ENCODE results near the gene FAM43A. TPM values are rescaled to one million over a fixed set of nuclear protein-coding genes. Genes with fewer than 3 reads are reported as not detected.

Gene FAM43A
- total RNA-seq, 2 experiments from 2014 or later, result 7.4 to 8.5 TPM

- Mint-ChIP-seq H3K9me3 (no peaks in the 10 kb centered on the region), H3K27me3 (peaks cover 6% of the 10 kb centered on the region), H3K27ac (peak overlapping the region; percentile 13), H3K36me3 (peaks cover 2% of the 10 kb centered on the region), H3K4me1 (ENCODE audit: low read depth) (peaks cover 53% of the 10 kb centered on the region), H3K4me3 (peak overlapping the region; percentile 91)
- intact Hi-C loops (cut with micrococcal nuclease), result loop anchor here (5.0 to 10.0 kb wide), 7 partner anchors 201 to 1219 kb away; partner anchors contain the start of genes ACAP2, ATP13A3, PPP1R2 and TNK2
- POLR2A ChIA-PET, result interaction anchor here (0.8 to 6.8 kb wide), 3 partner anchors 14 to 575 kb away, joined by 3 to 107 read pairs (median 3); partner anchors contain the start of gene LSG1
- peak; percentile 48 for DNase-seq
- CTCF ChIA-PET, result interaction anchor here (0.6 to 4.1 kb wide), 22 partner anchors 9 to 862 kb away, joined by 3 to 131 read pairs (median 5); partner anchors contain the start of genes LSG1 and XXYLT1
Observed at GRCh38 chr3:194688200-194688740, 2.6 kb downstream of the FAM43A start.

- Mint-ChIP-seq H3K4me3 (peak overlapping the region; percentile 91), H3K27ac (no peak overlapping the region), H3K27me3 (peaks cover 3% of the 10 kb centered on the region), H3K36me3 (peaks cover 2% of the 10 kb centered on the region), H3K9me3 (no peaks in the 10 kb centered on the region), H3K4me1 (ENCODE audit: low read depth) (peaks cover 48% of the 10 kb centered on the region)
- ChIA-PET CTCF (interaction anchor here (0.7 to 4.1 kb wide), 7 partner anchors 14 to 572 kb away, joined by 4 to 131 read pairs (median 7); partner anchors contain the start of gene LSG1), POLR2A (interaction anchor here (0.7 to 6.8 kb wide), 2 partner anchors 15 to 80 kb away, joined by 3 to 107 read pairs; partner anchors contain the start of gene LSG1)
- intact Hi-C loops (cut with micrococcal nuclease), result loop anchor here (5.0 to 10.0 kb wide), 7 partner anchors 202 to 1218 kb away; partner anchors contain the start of genes ACAP2, ATP13A3, PPP1R2 and TNK2
- no peak for DNase-seq
Observed at GRCh38 chr3:194688946-194689345, 3.3 kb downstream of the FAM43A start.

GRCh38 chr3:194689493-194689944, 3.8 kb downstream of the FAM43A start:
- Mint-ChIP-seq H3K9me3 (no peaks in the 10 kb centered on the region), H3K4me1 (ENCODE audit: low read depth) (peaks cover 43% of the 10 kb centered on the region), H3K27me3 (peaks cover 1% of the 10 kb centered on the region), H3K4me3 (peak overlapping the region; percentile 91), H3K27ac (no peak overlapping the region), H3K36me3 (peaks cover 2% of the 10 kb centered on the region)
- ChIA-PET CTCF (interaction anchor here (0.7 to 4.0 kb wide), 4 partner anchors 15 to 572 kb away, joined by 4 to 22 read pairs (median 6); partner anchors contain the start of gene LSG1), POLR2A (interaction anchor here (0.7 kb wide), 1 partner anchor 80 kb away, joined by 3 read pairs; no protein-coding TSS in a partner anchor)
- intact Hi-C loops (cut with micrococcal nuclease), result loop anchor here (5.0 to 10.0 kb wide), 7 partner anchors 202 to 1218 kb away; partner anchors contain the start of genes ACAP2, ATP13A3, PPP1R2 and TNK2
- DNase-seq, result peak; percentile 34

GRCh38 chr3:194690501-194691372, 5.1 kb downstream of the FAM43A start:
- no peak overlapping the region for H3K4me3 Mint-ChIP-seq
- intact Hi-C loops (cut with micrococcal nuclease), result no loop called here
- ChIA-PET POLR2A (no interaction called here), CTCF (interaction anchor here (1.0 to 1.7 kb wide), 3 partner anchors 8 to 19 kb away, joined by 3 to 7 read pairs (median 7); partner anchors contain the start of gene LSG1)
- DNase-seq, result no peak
- peaks cover 32% of the 10 kb centered on the region for H3K4me1 Mint-ChIP-seq (ENCODE audit: low read depth)
- H3K27me3 Mint-ChIP-seq, result peaks cover 1% of the 10 kb centered on the region
- H3K36me3 Mint-ChIP-seq, result peaks cover under 1% of the 10 kb centered on the region
- H3K27ac Mint-ChIP-seq, result no peak overlapping the region
- no peaks in the 10 kb centered on the region for H3K9me3 Mint-ChIP-seq

- Mint-ChIP-seq H3K4me3 (no peak overlapping the region), H3K9me3 (no peaks in the 10 kb centered on the region), H3K27ac (no peak overlapping the region), H3K36me3 (no peaks in the 10 kb centered on the region), H3K4me1 (ENCODE audit: low read depth) (peaks cover 29% of the 10 kb centered on the region), H3K27me3 (no peaks in the 10 kb centered on the region)
- intact Hi-C loops (cut with micrococcal nuclease), result no loop called here
- POLR2A ChIA-PET, result no interaction called here
- no peak for DNase-seq
- CTCF ChIA-PET, result interaction anchor here (1.0 to 1.7 kb wide), 2 partner anchors 9 to 19 kb away, joined by 3 to 7 read pairs; partner anchors contain the start of gene LSG1
Observed at GRCh38 chr3:194691481-194692283, 6.0 kb downstream of the FAM43A start.

- POLR2A ChIA-PET, result no interaction called here
Observed at GRCh38 chr3:194696702-194697101, 11.0 kb downstream of the FAM43A start.

GRCh38 chr3:194702545-194702944, 16.9 kb downstream of the FAM43A start:
- H3K4me3 Mint-ChIP-seq, result no peak overlapping the region
- ChIA-PET CTCF (interaction anchor here (1.1 to 2.5 kb wide), 2 partner anchors 15 to 19 kb away, joined by 4 to 5 read pairs; no protein-coding TSS in a partner anchor), POLR2A (no interaction called here)
- no peaks in the 10 kb centered on the region for H3K36me3 Mint-ChIP-seq
- H3K9me3 Mint-ChIP-seq, result peaks cover 9% of the 10 kb centered on the region
- H3K4me1 Mint-ChIP-seq (ENCODE audit: low read depth), result no peaks in the 10 kb centered on the region
- intact Hi-C loops (cut with micrococcal nuclease), result no loop called here
- no peaks in the 10 kb centered on the region for H3K27me3 Mint-ChIP-seq
- H3K27ac Mint-ChIP-seq, result no peak overlapping the region
- DNase-seq, result no peak

More at GRCh38 chr3:194696702-194697101, 11.0 kb downstream of the FAM43A start:
- Mint-ChIP-seq H3K4me1 (ENCODE audit: low read depth) (no peaks in the 10 kb centered on the region), H3K9me3 (peaks cover 9% of the 10 kb centered on the region), H3K36me3 (no peaks in the 10 kb centered on the region), H3K27ac (no peak overlapping the region), H3K4me3 (no peak overlapping the region), H3K27me3 (no peaks in the 10 kb centered on the region)
- no peak for DNase-seq
- intact Hi-C loops (cut with micrococcal nuclease), result no loop called here
- CTCF ChIA-PET, result interaction anchor here (1.1 to 1.5 kb wide), 2 partner anchors 9 to 14 kb away, joined by 4 to 6 read pairs; no protein-coding TSS in a partner anchor

GRCh38 chr3:194705227-194705626, 19.5 kb downstream of the FAM43A start:
- Mint-ChIP-seq H3K27me3 (no peaks in the 10 kb centered on the region), H3K27ac (no peak overlapping the region), H3K4me3 (no peak overlapping the region), H3K36me3 (no peaks in the 10 kb centered on the region), H3K9me3 (peaks cover 4% of the 10 kb centered on the region), H3K4me1 (ENCODE audit: low read depth) (no peaks in the 10 kb centered on the region)
- intact Hi-C loops (cut with micrococcal nuclease), result no loop called here
- POLR2A ChIA-PET, result no interaction called here
- CTCF ChIA-PET, result interaction anchor here (0.8 kb wide), 1 partner anchor 23 kb away, joined by 4 read pairs; no protein-coding TSS in a partner anchor
- DNase-seq, result no peak

- CTCF ChIA-PET, result no interaction called here
- Mint-ChIP-seq H3K36me3 (no peaks in the 10 kb centered on the region), H3K4me1 (ENCODE audit: low read depth) (no peaks in the 10 kb centered on the region), H3K27me3 (no peaks in the 10 kb centered on the region), H3K4me3 (no peak overlapping the region), H3K27ac (no peak overlapping the region), H3K9me3 (peaks cover 4% of the 10 kb centered on the region)
- no peak for DNase-seq
- POLR2A ChIA-PET, result no interaction called here
- intact Hi-C loops (cut with micrococcal nuclease), result no loop called here
Observed at GRCh38 chr3:194705761-194706160, 20.1 kb downstream of the FAM43A start.

GRCh38 chr3:194707147-194707540, 21.5 kb downstream of the FAM43A start:
- no peak for DNase-seq
- H3K36me3 Mint-ChIP-seq, result no peaks in the 10 kb centered on the region
- H3K27ac Mint-ChIP-seq, result no peak overlapping the region
- peaks cover 4% of the 10 kb centered on the region for H3K9me3 Mint-ChIP-seq
- no peak overlapping the region for H3K4me3 Mint-ChIP-seq
- H3K4me1 Mint-ChIP-seq (ENCODE audit: low read depth), result no peaks in the 10 kb centered on the region
- intact Hi-C loops (cut with micrococcal nuclease), result no loop called here
- CTCF ChIA-PET, result interaction anchor here (1.0 kb wide), 2 partner anchors 19 to 25 kb away, joined by 3 to 4 read pairs; no protein-coding TSS in a partner anchor
- POLR2A ChIA-PET, result no interaction called here
- H3K27me3 Mint-ChIP-seq, result peaks cover 2% of the 10 kb centered on the region

GRCh38 chr3:194711286-194711685, 25.6 kb downstream of the FAM43A start:
- Mint-ChIP-seq H3K4me1 (ENCODE audit: low read depth) (peaks cover 2% of the 10 kb centered on the region), H3K4me3 (no peak overlapping the region), H3K27ac (no peak overlapping the region), H3K36me3 (no peaks in the 10 kb centered on the region), H3K27me3 (peaks cover 2% of the 10 kb centered on the region), H3K9me3 (peaks cover 4% of the 10 kb centered on the region)
- POLR2A ChIA-PET, result no interaction called here
- CTCF ChIA-PET, result no interaction called here
- DNase-seq, result no peak
- intact Hi-C loops (cut with micrococcal nuclease), result no loop called here

Measured in activated CD4-positive, alpha-beta memory T cell treated with anti-CD3 and anti-CD28 coated beads for 36 hours (primary cell).